Spleen (tissue), 11 donors: Measurements from ENCODE around the gene TIA1. TPM values are rescaled to one million over a fixed set of nuclear protein-coding genes. Genes with fewer than 3 reads are reported as not detected.

Experiments used
- DNase-seq: peaks from one replicate; pipeline ENCODE4 v3.0.0-alpha.2; 2020
- H3K27ac ChIP-seq, 8 donors: fragments of 200-600 bp; sonication (generic) in 7 of 8; 1 replicate in 4 of 8; 2 replicates in 4 of 8; pipeline versions ENCODE4 v1.5.0 to v1.8.0; 2016 to 2021; ENCODE audit warnings: inconsistent platforms in 4 of 8, mild to moderate bottlenecking in 4 of 8, moderate library complexity in 1 of 8
- H3K27me3 ChIP-seq, 7 donors: fragments of 200-600 bp; sonication (generic) in 6 of 7; replicated peaks in 1 of 7; 1 replicate in 4 of 7; 2 replicates in 3 of 7; pipeline versions ENCODE4 v1.5.0 to v1.8.0; 2016 to 2021; ENCODE audit warnings: inconsistent platforms in 3 of 7, mild to moderate bottlenecking in 1 of 7
- H3K36me3 ChIP-seq, 6 donors: fragments of 200-600 bp; sonication (generic) in 5 of 6; 1 replicate in 4 of 6; 2 replicates in 2 of 6; pipeline versions ENCODE4 v1.5.0 to v1.8.0; 2016 to 2021; ENCODE audit warnings: inconsistent platforms in 2 of 6
- H3K4me1 ChIP-seq, 6 donors: fragments of 200-600 bp; sonication (generic) in 5 of 6; 1 replicate in 3 of 6; 2 replicates in 3 of 6; pipeline versions ENCODE4 v1.5.0 to v1.8.0; 2016 to 2021; ENCODE audit warnings: inconsistent platforms in 3 of 6
- H3K4me3 ChIP-seq, 8 donors: fragments of 200-600 bp; sonication (generic) in 7 of 8; 1 replicate in 4 of 8; 2 replicates in 4 of 8; pipeline versions ENCODE4 v1.5.0 to v1.8.0; 2016 to 2021; ENCODE audit warnings: inconsistent platforms in 4 of 8, mild to moderate bottlenecking in 4 of 8, moderate library complexity in 2 of 8
- H3K9me3 ChIP-seq, 8 donors: fragments of 200-600 bp; sonication (generic) in 7 of 8; 1 replicate in 4 of 8; 2 replicates in 4 of 8; pipeline versions ENCODE4 v1.5.0 to v1.8.0; 2016 to 2021; ENCODE audit warnings: inconsistent platforms in 4 of 8
- CTCF ChIP-seq, 11 experiments: fragments of 200-600 bp in 7 of 11; fragments of 450-650 bp in 4 of 11; sonication (generic) in 4 of 11; IDR thresholded peaks in 8 of 11; conservative IDR thresholded peaks in 3 of 11; 1 replicate in 7 of 11; 2 replicates in 4 of 11; pipeline versions ENCODE4 v1.4.0 to v1.8.0; 2016 to 2021; ENCODE audit warnings: antibody characterized with exemption in 11 of 11, inconsistent platforms in 4 of 11, mild to moderate bottlenecking in 1 of 11
- POLR2A ChIP-seq, 3 donors: fragments of 450-650 bp; IDR thresholded peaks; one replicate each; pipeline ENCODE4 v1.5.1; 2017; ENCODE audit warnings: antibody characterized with exemption in 3 of 3, mild to moderate bottlenecking in 1 of 3
- POLR2AphosphoS5 ChIP-seq, 3 donors: sonication (generic); formaldehyde crosslinking; IDR thresholded peaks; one replicate each; pipeline ENCODE4 v1.5.1; 2017; ENCODE audit warnings: antibody characterized with exemption in 3 of 3
- WGBS, 5 donors: extraction: QIAGEN DNeasy Blood & Tissue Kit in 3 of 5; methylation state at CpG; one replicate each; pipeline versions ENCODE4 v1.1.5 to v1.1.7; 2013 to 2018; 5-methylcytosine and 5-hydroxymethylcytosine counted together
- intact Hi-C: fragments of 100-400 bp; cut with DNase I; formaldehyde crosslinking; loops from one replicate; pipeline ENCODE4 v1.15.0; 2023; ENCODE audit warnings: low total_unique reads
- polyA plus RNA-seq, 3 donors: library from polyadenylated mRNA; stranded (reverse); fragments of 200-250 nt; gene quantifications; one replicate each; pipeline ENCODE4 v1.2.1, GENCODE V29; 2013
- total RNA-seq, 7 donors: library from RNA; depleted of rRNA in 3 of 7; stranded (reverse); fragments of >200 nt in 3 of 7; fragmentation: NEBNext Ultra II Directional in 4 of 7; extraction: Animal tissue kit (Norgen Biotek cat#: 25700) in 4 of 7; gene quantifications; one replicate each; pipeline versions ENCODE4 v1.1.0 to v1.2.1, GENCODE V29; 2016 to 2021
- donor health status: healthy with polysubstance abuse.
- donor health status: DM: no; HTN: no; CAD: no; lungs with moderate emphysema.
- donor health status: DM: no; HTN: no; CAD: no.
- donor health status: Bipolar disorder and iron deficiency.
- donor health status: healthy.
- donor health status: DM: no; HTN: no; CAD: no.
- donor health status: DM: yes; HTN: yes; CAD: no.

Gene TIA1
- total and polyA plus RNA-seq, 10 donors = 72.5 to 175 (median 124) TPM

- intact Hi-C loops = no loop called here
- peaks cover 13 to 59% (median 52%) of the 10 kb centered on the region in 6 donors for H3K4me1 ChIP-seq
- peaks cover 0 to 4% (median 0%) of the 10 kb centered on the region in 6 donors for H3K36me3 ChIP-seq
- peak overlapping the region; percentile 83 to 99 (median 97) for H3K27ac ChIP-seq
- H3K27me3 ChIP-seq = no peaks in the 10 kb centered on the region
- 0% methylated on average over 20 of the region's 20 CpGs for WGBS, 5 donors
- TF ChIP-seq CTCF (IDR thresholded peaks at IDR 0.05 in 8 of 11, conservative IDR thresholded peaks at IDR 0.05 in 3 of 11) (no peak), POLR2AphosphoS5 (IDR thresholded peaks at IDR 0.05) (no peak), POLR2A (IDR thresholded peaks at IDR 0.05) (no peak)
- DNase-seq = no peak
- no peaks in the 10 kb centered on the region for H3K9me3 ChIP-seq
- H3K4me3 ChIP-seq = peak overlapping the region; percentile 40 to 89 (median 76)
These were observed 856 bp downstream of the TIA1 start for GRCh38 chr2:70247364-70248180.

GRCh38 chr2:70243806-70244584 lies 4.4 kb downstream of the TIA1 start:
- H3K4me1 ChIP-seq = peaks cover 18 to 88% (median 63%) of the 10 kb centered on the region in 6 donors
- H3K27ac ChIP-seq = peak overlapping the region in 1 of 8 donors; percentile 13

GRCh38 chr2:70242552-70242951 lies 5.9 kb downstream of the TIA1 start:
- 85 to 96% (median 92%) methylated on average over 4 of the region's 4 CpGs for WGBS, 5 donors
- DNase-seq = no peak

More at GRCh38 chr2:70243806-70244584, 4.4 kb downstream of the TIA1 start:
- Histone ChIP-seq H3K4me3 (no peak overlapping the region), H3K36me3 (peaks cover 0 to 29% (median 10%) of the 10 kb centered on the region in 6 donors), H3K9me3 (no peaks in the 10 kb centered on the region), H3K27me3 (no peaks in the 10 kb centered on the region)
- 78 to 85% (median 81%) methylated on average over 5 of the region's 5 CpGs for WGBS, 5 donors
- no peak for DNase-seq
- intact Hi-C loops = no loop called here
- no peak for TF ChIP-seq POLR2AphosphoS5 (IDR thresholded peaks at IDR 0.05)
- TF ChIP-seq POLR2A (IDR thresholded peaks at IDR 0.05) = no peak
- no peak for TF ChIP-seq CTCF (IDR thresholded peaks at IDR 0.05 in 8 of 11, conservative IDR thresholded peaks at IDR 0.05 in 3 of 11)

More at GRCh38 chr2:70242552-70242951, 5.9 kb downstream of the TIA1 start:
- Histone ChIP-seq H3K36me3 (peaks cover 0 to 43% (median 10%) of the 10 kb centered on the region in 6 donors), H3K4me3 (no peak overlapping the region), H3K27me3 (no peaks in the 10 kb centered on the region), H3K4me1 (peaks cover 18 to 89% (median 62%) of the 10 kb centered on the region in 6 donors), H3K9me3 (no peaks in the 10 kb centered on the region), H3K27ac (no peak overlapping the region)
- TF ChIP-seq POLR2A (IDR thresholded peaks at IDR 0.05) (no peak), POLR2AphosphoS5 (IDR thresholded peaks at IDR 0.05) (no peak), CTCF (IDR thresholded peaks at IDR 0.05 in 8 of 11, conservative IDR thresholded peaks at IDR 0.05 in 3 of 11) (no peak)
- intact Hi-C loops = no loop called here
